HL-60/S4 treated with phorbol 12-myristate 13-acetate at 8.2 ng/mL for 4 days and 3 days (cell line): ENCODE data around the gene C20orf144.

Experiments used
- in situ Hi-C: fragments of 300-500 bp; cut with MboI; formaldehyde crosslinking; loops from 2 replicates; pipeline ENCODE4 v1.15.0; 2022; ENCODE audit warnings: low sequenced_read_pairs

The C20orf144 gene

DNA sequence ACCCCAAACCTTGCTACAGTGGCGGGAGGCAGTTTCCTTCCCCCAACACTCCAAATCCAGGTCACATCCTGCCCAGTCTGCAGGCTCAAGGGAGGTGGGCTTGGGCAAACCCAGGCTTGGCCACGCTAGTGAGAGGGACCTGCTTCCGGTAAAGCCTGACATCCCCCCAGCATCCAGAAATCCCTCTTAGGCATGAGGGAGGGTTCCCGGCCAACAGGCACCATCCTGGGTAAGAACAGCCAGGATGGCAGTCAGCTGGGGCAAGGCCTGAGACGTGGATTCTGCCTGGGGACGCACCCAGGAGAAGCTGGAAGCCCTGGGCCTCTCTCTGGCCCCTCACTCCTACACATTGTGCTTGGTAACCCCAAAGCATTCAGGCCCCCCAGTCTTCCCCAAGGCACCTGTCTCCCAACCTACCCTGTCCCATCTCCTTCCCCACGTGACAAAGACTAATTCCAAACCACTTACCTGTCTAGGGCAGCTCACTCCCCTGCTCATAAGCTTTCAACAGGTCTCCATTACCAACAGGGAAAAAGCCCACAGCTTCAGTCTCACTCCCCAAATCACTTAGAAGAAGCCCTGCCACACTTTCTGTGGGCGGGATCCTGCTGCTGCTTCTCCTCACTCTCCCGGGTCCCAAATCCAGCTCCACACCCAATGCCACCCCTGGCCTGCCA, 2.1 kb downstream of the C20orf144 start:
- in situ Hi-C loops = no loop called here

DNA sequence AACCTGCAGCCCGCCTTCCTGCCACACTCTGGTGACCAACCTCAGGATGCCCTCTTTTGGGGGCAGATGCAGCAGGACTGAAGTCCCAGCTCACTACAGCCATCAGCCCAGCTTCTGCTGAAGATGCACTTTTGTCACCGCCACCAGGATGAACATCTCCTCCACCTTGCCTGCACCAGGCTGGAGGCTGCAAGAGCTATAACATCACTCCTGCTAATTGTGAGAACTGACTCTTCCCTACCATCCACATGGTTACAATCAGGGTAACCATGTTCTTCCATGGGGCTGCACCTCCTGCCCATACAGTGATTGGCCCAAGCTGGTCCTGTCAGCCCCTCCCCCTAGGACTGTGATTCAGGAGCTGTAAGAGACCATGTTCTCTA, 2.6 kb downstream of the C20orf144 start:
- in situ Hi-C loops = no loop called here

DNA sequence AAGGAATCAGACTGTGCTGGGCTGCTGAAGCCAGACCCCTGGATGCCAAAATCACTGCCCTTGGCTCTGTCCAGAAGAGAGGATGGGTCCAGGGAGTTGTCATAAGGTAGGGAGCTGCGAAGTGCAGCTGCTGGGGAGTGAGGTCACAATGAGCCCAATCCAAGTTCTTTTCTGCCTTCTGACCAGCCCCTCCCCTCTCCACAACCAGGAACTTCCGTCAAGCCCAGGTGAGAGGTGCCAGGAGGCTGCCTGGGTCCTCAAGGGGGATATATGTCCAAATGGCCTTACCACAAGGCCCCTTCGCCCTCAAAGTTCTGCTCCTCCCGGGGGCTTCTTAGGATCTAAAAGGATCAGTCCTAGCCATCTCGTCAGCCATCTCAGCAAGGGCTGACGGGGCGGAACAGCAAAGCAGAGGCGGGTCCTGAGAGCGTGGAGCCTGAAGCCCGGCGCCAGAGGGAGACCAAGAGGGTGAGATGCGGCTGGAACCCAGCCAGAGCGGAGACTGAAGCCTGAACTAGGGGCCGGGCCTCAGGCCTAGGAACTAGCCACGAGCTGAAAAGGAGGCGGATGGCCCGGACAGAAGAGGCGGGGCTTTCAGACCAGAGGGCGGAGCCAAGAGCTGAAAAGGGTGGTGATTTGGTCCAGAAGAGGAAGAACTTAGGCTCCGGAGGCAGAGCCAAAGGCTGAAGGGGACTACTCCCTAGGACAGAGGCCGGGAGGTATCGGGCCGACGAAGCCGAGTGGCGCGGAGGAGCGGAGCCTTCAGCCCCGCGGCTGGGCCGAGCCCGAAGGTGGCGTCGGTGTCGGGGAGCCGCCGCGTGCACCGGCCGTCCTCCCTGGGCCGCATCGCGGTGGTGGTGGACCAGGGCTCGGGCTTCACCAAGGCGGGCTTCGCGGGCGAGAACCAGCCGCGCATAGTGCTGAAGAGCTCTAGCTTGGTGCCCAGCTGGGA, 4.4 kb downstream of the C20orf144 start, which contains the start of gene ACTL10:
Gene ACTL10 (plus strand): TSS at position 651 of the 952 bp plus-strand sequence. CDS start 555 bp downstream, outside the sequence.
- in situ Hi-C loops = no loop called here

DNA sequence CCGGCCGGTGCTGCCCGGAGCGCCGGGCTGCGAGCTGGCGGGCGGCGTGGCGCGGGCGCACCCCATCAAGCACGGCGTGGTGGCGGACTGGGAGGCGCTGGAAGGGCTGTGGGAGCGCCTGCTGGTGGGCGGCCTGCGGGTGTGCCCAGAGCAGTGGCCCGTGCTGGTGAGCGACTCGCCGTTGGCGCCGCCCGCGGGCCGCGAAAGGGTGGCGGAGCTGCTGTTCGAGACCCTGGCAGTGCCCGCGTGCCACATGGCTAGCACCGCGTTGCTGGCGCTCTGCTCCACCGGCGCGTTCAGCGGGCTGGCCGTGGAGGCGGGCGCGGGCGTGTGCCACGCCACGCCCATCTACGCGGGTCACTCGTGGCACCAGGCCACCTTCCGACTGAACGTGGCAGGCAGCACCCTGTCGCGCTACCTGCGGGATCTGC, 5.1 kb downstream of the C20orf144 start:
- in situ Hi-C loops = no loop called here

- in situ Hi-C loops = no loop called here
Measured at GRCh38 chr20:33667676-33668465, 5.7 kb downstream of the C20orf144 start.

- in situ Hi-C loops = no loop called here
Measured at GRCh38 chr20:33668466-33669155, 6.5 kb downstream of the C20orf144 start.

- in situ Hi-C loops = no loop called here
Measured at GRCh38 chr20:33669224-33669623, 7.1 kb downstream of the C20orf144 start.

- in situ Hi-C loops = no loop called here
Measured at GRCh38 chr20:33669873-33670640, 7.9 kb downstream of the C20orf144 start.

- in situ Hi-C loops = no loop called here
Measured at GRCh38 chr20:33670715-33671499, 8.8 kb downstream of the C20orf144 start.

GRCh38 chr20:33671573-33672288, 9.6 kb downstream of the C20orf144 start:
- in situ Hi-C loops = no loop called here

DNA sequence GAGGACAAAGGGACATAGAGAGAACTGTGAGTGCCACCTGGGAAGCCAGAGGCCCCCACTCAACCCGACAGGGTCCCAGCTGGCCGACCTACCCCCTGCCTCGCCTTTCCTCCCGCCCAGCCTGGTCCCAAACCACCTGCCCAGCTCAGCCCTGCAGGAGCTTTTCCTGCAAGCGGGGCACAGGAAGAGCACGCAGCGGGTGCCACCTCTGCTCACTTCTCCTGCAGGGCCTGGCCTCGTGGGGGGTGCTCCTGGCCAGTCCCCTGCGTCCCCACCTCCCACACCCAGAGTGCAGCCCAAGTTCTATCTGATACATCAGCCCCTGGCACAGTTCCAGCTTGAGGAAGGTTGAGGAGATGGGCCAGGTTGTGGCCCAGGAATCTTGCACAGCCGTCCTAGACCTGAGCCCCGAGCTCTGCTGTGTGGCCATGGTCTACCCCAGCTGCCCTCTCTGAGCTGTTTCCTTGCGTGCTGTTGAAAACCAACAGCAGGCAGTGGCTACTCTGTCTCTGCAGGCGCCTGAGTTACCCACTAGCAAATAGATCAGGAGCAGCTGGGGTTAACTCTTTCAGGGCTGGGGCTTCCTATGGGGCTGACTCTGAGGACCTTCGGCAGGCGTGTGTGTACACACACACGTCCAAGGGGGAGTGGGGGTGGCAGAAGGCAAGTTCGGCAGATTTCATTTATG, 10.4 kb downstream of the C20orf144 start:
- in situ Hi-C loops = no loop called here

DNA sequence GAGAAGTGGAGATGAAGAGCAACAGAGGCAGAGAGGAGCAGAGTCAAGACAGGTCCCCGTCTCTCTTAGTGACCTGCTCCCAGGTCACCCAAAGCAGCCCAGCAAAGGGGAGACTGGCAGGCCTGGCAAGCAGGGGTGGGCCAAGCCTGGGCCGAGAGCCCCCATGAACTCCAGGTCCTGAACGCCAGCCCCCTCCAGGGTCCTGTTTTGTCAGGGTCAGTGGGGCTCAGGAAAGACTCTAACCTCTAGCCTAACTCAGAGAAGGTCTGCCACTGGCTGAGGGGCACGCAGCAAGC, 10.9 kb downstream of the C20orf144 start:
- in situ Hi-C loops = no loop called here

GRCh38 chr20:33673410-33674293, 11.5 kb downstream of the C20orf144 start:
- in situ Hi-C loops = no loop called here

DNA sequence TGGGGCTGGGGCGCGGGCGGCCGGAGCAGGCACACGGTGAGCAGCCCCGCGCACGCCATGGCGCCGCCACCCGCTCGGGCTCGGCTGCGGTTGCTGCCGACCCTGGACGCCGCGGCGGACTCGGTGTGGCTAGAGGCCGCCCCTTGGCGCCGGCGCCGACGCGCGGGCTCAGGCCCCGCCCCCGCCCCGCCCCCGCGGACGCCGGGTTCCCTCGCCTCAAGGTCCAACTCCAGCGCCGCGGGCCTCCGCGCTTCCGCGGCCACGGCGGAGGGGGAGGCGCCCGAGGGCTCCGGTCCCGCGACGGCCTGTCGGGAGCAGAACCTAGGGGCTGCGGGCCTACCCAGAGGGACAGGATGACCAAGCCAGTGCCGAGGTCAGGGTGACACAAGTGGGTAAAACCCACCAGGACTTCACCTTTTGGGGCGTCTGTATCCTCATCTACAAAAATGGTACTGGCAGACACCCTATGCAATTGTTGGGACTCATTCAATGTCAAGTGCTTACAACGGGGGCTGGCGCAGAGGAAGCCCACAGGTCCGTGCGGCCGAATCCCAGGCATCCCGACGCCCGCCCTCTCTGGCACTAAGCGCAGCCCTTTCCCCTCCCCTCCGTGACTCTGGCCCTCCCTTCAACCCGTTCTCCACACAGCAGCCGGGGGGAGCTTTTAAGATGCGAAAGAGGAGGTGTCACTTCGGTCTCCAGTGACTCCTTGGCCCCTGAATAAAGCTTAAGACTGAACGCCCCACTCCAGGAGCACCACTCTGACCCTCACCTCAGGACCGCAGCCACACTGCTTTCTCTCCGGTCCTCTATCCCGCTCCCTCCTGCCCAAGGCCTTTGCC, 12.4 kb downstream of the C20orf144 start, which contains the start of gene NECAB3:
Gene NECAB3 (minus strand): TSS at position 135 of the 842 bp plus-strand sequence. CDS start 76 bp downstream, at position 59.
- in situ Hi-C loops = no loop called here

DNA sequence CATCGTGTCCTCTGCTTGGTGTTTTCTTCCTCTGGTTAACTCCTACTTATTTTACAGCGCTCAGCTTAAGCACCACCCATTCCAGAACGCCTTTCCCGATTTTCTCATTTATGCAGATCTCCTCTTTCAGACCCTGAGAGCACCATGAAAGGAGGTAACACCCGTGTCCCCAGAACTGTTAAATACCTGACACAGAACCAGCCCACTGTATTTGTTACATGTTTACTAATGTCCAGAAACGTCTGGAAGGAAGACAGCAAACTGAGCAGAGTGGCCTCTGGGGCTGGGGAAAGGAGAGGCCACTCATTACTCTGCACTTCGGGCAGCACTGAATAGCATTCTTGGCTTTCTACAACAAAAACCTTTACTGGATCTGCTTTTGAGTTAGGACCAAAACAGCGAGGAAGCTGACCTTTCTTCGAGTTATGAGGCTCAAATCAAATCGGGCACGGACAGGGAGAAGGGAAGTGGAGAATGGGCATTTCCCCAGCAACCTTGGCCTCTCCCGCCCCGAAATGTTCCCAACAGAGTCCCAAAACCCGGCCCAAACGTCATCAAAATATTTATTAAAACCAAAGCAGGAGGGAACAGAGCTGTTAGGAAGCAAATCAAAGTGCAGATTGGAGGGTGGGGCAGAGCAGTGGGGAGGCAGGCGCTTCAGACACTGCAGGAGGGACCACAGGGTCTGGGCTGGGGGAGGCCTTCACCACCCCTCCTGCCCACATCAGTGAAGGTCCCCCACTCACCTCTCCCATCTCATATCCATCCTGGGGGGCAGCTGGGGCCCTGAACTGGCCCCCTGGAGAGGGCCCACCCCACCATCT, 13.2 kb downstream of the C20orf144 start:
- in situ Hi-C loops = no loop called here
